ENCODE results near the gene ANKS1A.
A peak's percentile ranks its signal among the peaks of the same experiment; 100 is the strongest.

The ANKS1A gene

GRCh38 chr6:34970957-34971356 lies 81.9 kb downstream of the ANKS1A start:
- Mint-ChIP-seq H3K9me3 (no peaks in the 10 kb centered on the region), H3K27ac (no peak overlapping the region), H3K27me3 (no peaks in the 10 kb centered on the region), H3K4me3 (no peak overlapping the region), H3K4me1 (no peaks in the 10 kb centered on the region), H3K36me3 (ENCODE audit: low read depth) (peaks cover 6% of the 10 kb centered on the region)
- DNase-seq = no peak
- ATAC-seq = no peak

GRCh38 chr6:34973547-34974248 lies 84.6 kb downstream of the ANKS1A start:
- Mint-ChIP-seq H3K4me3 (no peak overlapping the region), H3K4me1 (no peaks in the 10 kb centered on the region), H3K27ac (no peak overlapping the region), H3K9me3 (no peaks in the 10 kb centered on the region), H3K36me3 (ENCODE audit: low read depth) (peaks cover 6% of the 10 kb centered on the region), H3K27me3 (no peaks in the 10 kb centered on the region)
- ATAC-seq = no peak
- DNase-seq = no peak

- Mint-ChIP-seq H3K9me3 (no peaks in the 10 kb centered on the region), H3K36me3 (ENCODE audit: low read depth) (peaks cover 6% of the 10 kb centered on the region), H3K4me3 (no peak overlapping the region), H3K4me1 (no peaks in the 10 kb centered on the region), H3K27me3 (no peaks in the 10 kb centered on the region), H3K27ac (no peak overlapping the region)
- no peak for ATAC-seq
- no peak for DNase-seq
Observed at GRCh38 chr6:34974249-34974642, 85.2 kb downstream of the ANKS1A start.

DNA sequence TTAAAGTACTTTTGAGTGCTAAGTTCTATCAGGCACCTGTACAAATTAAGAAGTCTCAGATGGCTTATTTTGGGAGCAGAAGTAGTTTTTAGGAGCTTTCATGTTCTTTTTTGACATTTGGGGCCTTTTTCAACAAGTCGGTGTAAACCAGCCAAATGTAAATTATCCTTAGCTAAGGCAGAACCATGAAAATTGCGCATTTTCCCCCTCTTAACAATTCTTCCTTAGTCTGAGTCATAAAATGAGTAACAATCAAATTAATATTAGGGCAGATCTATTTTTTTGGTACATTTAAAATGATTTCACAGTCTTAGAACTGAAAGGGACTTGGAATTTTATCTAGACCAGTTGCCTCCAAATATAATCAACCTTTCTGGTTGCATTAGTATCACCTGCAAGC lies 87.2 kb downstream of the ANKS1A start:
- Mint-ChIP-seq H3K27me3 (no peaks in the 10 kb centered on the region), H3K27ac (no peak overlapping the region), H3K36me3 (ENCODE audit: low read depth) (no peaks in the 10 kb centered on the region)

DNA sequence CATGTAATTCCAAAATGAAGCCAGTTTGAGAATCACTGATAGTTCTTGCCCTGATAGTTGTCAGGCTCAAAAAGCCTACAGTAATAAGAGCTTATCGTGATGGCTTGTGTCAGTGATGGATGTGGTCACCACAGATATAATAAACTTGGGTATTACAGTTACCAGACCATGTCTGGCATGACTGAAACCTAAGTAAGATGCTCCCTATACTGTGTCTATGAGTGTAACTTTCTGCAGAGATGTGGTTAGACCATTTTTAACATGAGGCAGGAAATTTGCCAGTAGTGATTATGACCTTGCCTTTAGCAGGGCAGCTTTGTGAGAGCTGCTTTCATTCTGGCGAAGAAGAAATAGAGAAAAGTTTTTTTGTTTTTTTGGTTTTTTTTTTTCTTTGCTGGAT lies 90.2 kb downstream of the ANKS1A start:
- Mint-ChIP-seq H3K4me3 (no peak overlapping the region), H3K27ac (no peak overlapping the region), H3K4me1 (no peaks in the 10 kb centered on the region), H3K27me3 (no peaks in the 10 kb centered on the region), H3K9me3 (no peaks in the 10 kb centered on the region), H3K36me3 (ENCODE audit: low read depth) (peaks cover 3% of the 10 kb centered on the region)
- no peak for DNase-seq
- no peak for ATAC-seq

More for the DNA sequence above, 87.2 kb downstream of the ANKS1A start:
- DNase-seq (no peak), ATAC-seq (no peak)
- Mint-ChIP-seq H3K4me1 (no peaks in the 10 kb centered on the region), H3K9me3 (no peaks in the 10 kb centered on the region), H3K4me3 (no peak overlapping the region)

- Mint-ChIP-seq H3K4me1 (no peaks in the 10 kb centered on the region), H3K27me3 (no peaks in the 10 kb centered on the region), H3K4me3 (no peak overlapping the region), H3K36me3 (ENCODE audit: low read depth) (peaks cover 3% of the 10 kb centered on the region), H3K9me3 (no peaks in the 10 kb centered on the region), H3K27ac (no peak overlapping the region)
- ATAC-seq (no peak), DNase-seq (no peak)
Observed at GRCh38 chr6:34979994-34980393, 90.9 kb downstream of the ANKS1A start.

GRCh38 chr6:34981366-34981765 lies 92.3 kb downstream of the ANKS1A start:
- DNase-seq = no peak
- H3K4me3 Mint-ChIP-seq = no peak overlapping the region
- no peak overlapping the region for H3K27ac Mint-ChIP-seq
- H3K4me1 Mint-ChIP-seq = no peaks in the 10 kb centered on the region
- peaks cover 3% of the 10 kb centered on the region for H3K36me3 Mint-ChIP-seq (ENCODE audit: low read depth)
- H3K27me3 Mint-ChIP-seq = no peaks in the 10 kb centered on the region
- ATAC-seq = no peak
- H3K9me3 Mint-ChIP-seq = no peaks in the 10 kb centered on the region

GRCh38 chr6:34981951-34982350 lies 92.9 kb downstream of the ANKS1A start:
- ATAC-seq = no peak
- no peak for DNase-seq
- H3K27ac Mint-ChIP-seq = no peak overlapping the region
- no peaks in the 10 kb centered on the region for H3K27me3 Mint-ChIP-seq
- no peaks in the 10 kb centered on the region for H3K4me1 Mint-ChIP-seq
- H3K36me3 Mint-ChIP-seq (ENCODE audit: low read depth) = peaks cover 3% of the 10 kb centered on the region
- no peak overlapping the region for H3K4me3 Mint-ChIP-seq
- H3K9me3 Mint-ChIP-seq = no peaks in the 10 kb centered on the region

- DNase-seq (no peak), ATAC-seq (no peak)
- Mint-ChIP-seq H3K4me3 (no peak overlapping the region), H3K27ac (no peak overlapping the region), H3K9me3 (no peaks in the 10 kb centered on the region), H3K4me1 (no peaks in the 10 kb centered on the region), H3K36me3 (ENCODE audit: low read depth) (peaks cover 3% of the 10 kb centered on the region), H3K27me3 (no peaks in the 10 kb centered on the region)
Observed at GRCh38 chr6:34982424-34982852, 93.4 kb downstream of the ANKS1A start.

DNA sequence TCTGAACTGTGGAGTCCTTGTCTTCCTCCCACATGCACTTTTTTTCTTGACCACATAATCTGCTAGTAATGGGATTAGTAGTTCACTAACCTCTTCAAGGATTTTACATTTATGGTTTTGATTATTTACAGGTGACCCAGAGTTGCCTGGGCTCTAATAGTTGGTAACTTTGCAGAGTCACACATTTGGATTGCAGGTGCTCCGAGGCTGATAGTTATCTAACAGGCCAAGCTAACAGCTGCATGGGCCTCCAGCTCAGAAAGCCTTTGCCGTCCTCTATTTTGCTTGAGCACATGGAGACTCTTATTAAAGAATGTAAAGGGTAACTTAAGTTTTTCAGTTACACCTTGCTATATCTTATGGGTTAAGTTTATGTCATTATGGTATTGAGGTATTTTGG lies 95.4 kb downstream of the ANKS1A start:
- Mint-ChIP-seq H3K36me3 (ENCODE audit: low read depth) (peaks cover 3% of the 10 kb centered on the region), H3K27ac (no peak overlapping the region), H3K4me3 (no peak overlapping the region), H3K9me3 (no peaks in the 10 kb centered on the region), H3K4me1 (no peaks in the 10 kb centered on the region), H3K27me3 (no peaks in the 10 kb centered on the region)
- ATAC-seq (no peak), DNase-seq (no peak)

GRCh38 chr6:34985236-34985635 lies 96.2 kb downstream of the ANKS1A start:
- DNase-seq (no peak), ATAC-seq (no peak)
- Mint-ChIP-seq H3K36me3 (ENCODE audit: low read depth) (peaks cover 3% of the 10 kb centered on the region), H3K27ac (no peak overlapping the region), H3K4me1 (no peaks in the 10 kb centered on the region), H3K27me3 (no peaks in the 10 kb centered on the region), H3K4me3 (no peak overlapping the region), H3K9me3 (no peaks in the 10 kb centered on the region)

GRCh38 chr6:34986845-34987246 lies 97.8 kb downstream of the ANKS1A start:
- Mint-ChIP-seq H3K4me1 (no peaks in the 10 kb centered on the region), H3K27me3 (no peaks in the 10 kb centered on the region), H3K27ac (no peak overlapping the region), H3K4me3 (no peak overlapping the region), H3K36me3 (ENCODE audit: low read depth) (peaks cover 5% of the 10 kb centered on the region), H3K9me3 (no peaks in the 10 kb centered on the region)
- peak; percentile 60 for DNase-seq
- no peak for ATAC-seq

- H3K9me3 Mint-ChIP-seq = no peaks in the 10 kb centered on the region
- H3K36me3 Mint-ChIP-seq (ENCODE audit: low read depth) = peaks cover 4% of the 10 kb centered on the region
- ATAC-seq (no peak), DNase-seq (no peak)
- H3K4me1 Mint-ChIP-seq = no peaks in the 10 kb centered on the region
- H3K27me3 Mint-ChIP-seq = no peaks in the 10 kb centered on the region
- no peak overlapping the region for H3K4me3 Mint-ChIP-seq
- no peak overlapping the region for H3K27ac Mint-ChIP-seq
Observed at GRCh38 chr6:34987506-34987905, 98.5 kb downstream of the ANKS1A start.

DNA sequence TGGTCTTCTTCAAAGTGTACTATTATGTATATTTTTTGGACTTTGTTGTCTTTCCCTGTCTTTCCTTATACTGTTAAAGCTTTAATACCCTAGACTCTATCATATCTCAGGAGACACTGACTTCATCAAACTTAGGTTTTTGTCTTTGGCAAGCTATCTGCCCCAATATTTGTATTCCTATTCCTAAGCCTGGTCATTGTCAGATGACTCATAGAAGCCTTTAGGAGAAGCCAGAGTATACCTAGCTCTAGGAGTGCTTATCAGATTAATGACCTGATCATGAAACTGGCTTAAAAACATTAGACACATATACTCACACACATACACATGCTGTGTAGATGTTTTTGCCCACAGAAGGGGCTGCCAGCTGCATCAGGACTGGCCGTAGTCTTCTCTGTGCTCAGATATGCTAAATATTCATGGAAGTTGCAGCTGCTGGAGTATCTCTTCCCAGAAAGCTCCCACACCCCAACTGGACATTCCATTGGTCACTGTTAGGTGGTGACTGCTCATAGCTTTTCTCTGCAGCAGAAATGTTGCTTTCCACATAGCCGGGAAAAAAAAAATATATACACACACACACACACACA lies 102.0 kb downstream of the ANKS1A start:
- Mint-ChIP-seq H3K27ac (no peak overlapping the region), H3K36me3 (ENCODE audit: low read depth) (peaks cover 23% of the 10 kb centered on the region), H3K27me3 (no peaks in the 10 kb centered on the region), H3K9me3 (no peaks in the 10 kb centered on the region), H3K4me3 (no peak overlapping the region), H3K4me1 (no peaks in the 10 kb centered on the region)
- ATAC-seq (no peak), DNase-seq (no peak)

- DNase-seq = no peak
- Mint-ChIP-seq H3K9me3 (no peaks in the 10 kb centered on the region), H3K27me3 (no peaks in the 10 kb centered on the region), H3K36me3 (ENCODE audit: low read depth) (peaks cover 29% of the 10 kb centered on the region), H3K4me1 (no peaks in the 10 kb centered on the region), H3K4me3 (no peak overlapping the region), H3K27ac (no peak overlapping the region)
- ATAC-seq = no peak
Observed at GRCh38 chr6:34992376-34992775, 103.3 kb downstream of the ANKS1A start.

Data from activated naive CD8-positive, alpha-beta T cell treated with anti-CD3 and anti-CD28 coated beads, Interleukin-2, amount 50 U/mL, for 24 hours (primary cell).